ENCODE data around the gene NLN. TPM values are rescaled to one million over a fixed set of nuclear protein-coding genes. Genes with fewer than 3 reads are reported as not detected.
A peak's percentile ranks its signal among the peaks of the same experiment; 100 is the strongest.

Gene NLN
- total and polyA plus RNA-seq, 2 of the 4 experiments (the other 2 are of a cell fraction) = 19.1 to 37.1 TPM

GRCh38 chr5:65855766-65856315 lies 133.8 kb downstream of the NLN start:
- Histone ChIP-seq H3K4me2 (ENCODE audit: low read depth, low read length) (no peak overlapping the region), H3K27ac (ENCODE audit: insufficient read depth, low read length) (peak overlapping the region; percentile 95; the same call in 1 of the 2 replicates), H2AK5ac (ENCODE audit: low read depth, low read length) (peak overlapping the region; percentile 29; the same call in 1 of the 2 replicates), H3K4me1 (ENCODE audit: control insufficient read depth, insufficient read depth, low read length) (peaks cover 10% of the 10 kb centered on the region), H3K23ac (ENCODE audit: low read depth, low read length) (peak overlapping the region; percentile 79; the same call in 1 of the 2 replicates), H3K56ac (ENCODE audit: extremely low read depth, insufficient read depth, low read length) (no peak overlapping the region), H3K27me3 (ENCODE audit: control insufficient read depth, insufficient read depth, low read length) (no peaks in the 10 kb centered on the region), H3K9ac (ENCODE audit: low read depth, low read length) (peak overlapping the region; percentile 57; the same call in 1 of the 2 replicates), H3K14ac (replicated peaks; ENCODE audit: low read depth, low read length) (peak overlapping the region; percentile 79; the same call in 1 of the 2 replicates), H4K20me1 (ENCODE audit: insufficient read depth, low read length) (no peaks in the 10 kb centered on the region), H3K9me1 (ENCODE audit: insufficient read depth, low read length) (peaks cover 10% of the 10 kb centered on the region), H3K36me3 (ENCODE audit: control insufficient read depth, insufficient read depth, low read length) (no peaks in the 10 kb centered on the region), H2AFZ (replicated peaks; ENCODE audit: low read length, poor library complexity) (no peak overlapping the region), H3K79me1 (ENCODE audit: low read depth in 1 of 2, low read length in 2 of 2) (peaks cover 9 to 18% of the 10 kb centered on the region in 2 experiments; a peak in 3 of 4 replicates), H4K5ac (ENCODE audit: low read depth, low read length) (peak overlapping the region; percentile 78), H2BK20ac (ENCODE audit: low read depth, low read length) (peak overlapping the region; percentile 91; the same call in 1 of the 2 replicates), H3K4ac (ENCODE audit: low read depth, low read length) (peak overlapping the region; percentile 77), H3K9me3 (ENCODE audit: control insufficient read depth, insufficient read depth, low read length) (no peaks in the 10 kb centered on the region), H4K8ac (ENCODE audit: low read depth in 2 of 2, low read length in 2 of 2) (peak overlapping the region; percentile 30 to 66; a peak in 3 of 4 replicates), H2BK15ac (ENCODE audit: low read depth, low read length) (peak overlapping the region; percentile 72; the same call in 1 of the 3 replicates), H3K18ac (ENCODE audit: low read depth, low read length) (peak overlapping the region; percentile 95), H2AK9ac (replicated peaks; ENCODE audit: low read depth, low read length, poor library complexity) (no peak overlapping the region), H2BK5ac (ENCODE audit: low read depth, low read length, poor library complexity, severe bottlenecking) (peak overlapping the region; percentile 86), H2BK120ac (ENCODE audit: low read depth, low read length) (peak overlapping the region; percentile 78), H4K91ac (ENCODE audit: insufficient read depth, low read depth, low read length) (peak overlapping the region; percentile 69), H3K4me3 (ENCODE audit: insufficient read depth, low read depth, low read length) (no peak overlapping the region)
- in situ Hi-C loops (cut with MboI; ENCODE audit: low sequenced_read_pairs) (no loop called here), dilution Hi-C loops (cut with HindIII; ENCODE audit: low sequenced_read_pairs, unreplicated experiment) (no loop called here), intact Hi-C loops (cut with micrococcal nuclease) (no loop called here)
- no TSS peak for BruUV-seq (replicated peaks)
- no peak for DNase-seq
- no peak for TF ChIP-seq SMC3 (IDR thresholded peaks at IDR 0.05; ENCODE audit: low read depth, low read length)
- no peak for TF ChIP-seq RFX5 (IDR thresholded peaks at IDR 0.05; ENCODE audit: low read depth, low read length)
- TF ChIP-seq MAFK (IDR thresholded peaks at IDR 0.05; ENCODE audit: low read depth, low read length) = no peak
- no peak for TF ChIP-seq USF2 (IDR thresholded peaks at IDR 0.05; ENCODE audit: low read depth, low read length)
- TF ChIP-seq CTCF (conservative IDR thresholded peaks at IDR 0.05; ENCODE audit: low read depth, low read length) = no peak
- no peak for TF ChIP-seq RAD21 (IDR thresholded peaks at IDR 0.05; ENCODE audit: low read length)
- no peak for TF ChIP-seq MAZ (IDR thresholded peaks at IDR 0.05; ENCODE audit: borderline replicate concordance, low read depth, low read length)
- no peak for TF ChIP-seq RCOR1 (IDR thresholded peaks at IDR 0.05; ENCODE audit: insufficient replicate concordance, low read length)
- no peak for TF ChIP-seq ELK1 (IDR thresholded peaks at IDR 0.05; ENCODE audit: borderline replicate concordance, low read depth, low read length)
- TF ChIP-seq CHD1 (IDR thresholded peaks at IDR 0.05; ENCODE audit: low read depth, low read length) = no peak
- TF ChIP-seq BHLHE40 (IDR thresholded peaks at IDR 0.05; ENCODE audit: low read depth, low read length) = no peak
- TF ChIP-seq CEBPB (IDR thresholded peaks at IDR 0.05; ENCODE audit: low read depth, low read length) = no peak
- TF ChIP-seq NFE2L2 (IDR thresholded peaks at IDR 0.05; ENCODE audit: low read depth, low read length) = no peak
- no peak for TF ChIP-seq FOS (IDR thresholded peaks at IDR 0.05; ENCODE audit: low read depth, low read length)
- TF ChIP-seq MXI1 (IDR thresholded peaks at IDR 0.05; ENCODE audit: borderline replicate concordance, low read depth, low read length) = no peak
- no peak for TF ChIP-seq POLR2A (IDR thresholded peaks at IDR 0.05; ENCODE audit: low read depth, low read length)
- ChIA-PET POLR2A (ENCODE audit: unreplicated experiment) (no interaction called here), CTCF (interaction anchor here (0.6 kb wide), 1 partner anchor 40 kb away, joined by 6 read pairs; no protein-coding TSS in a partner anchor)
- ATAC-seq (ENCODE audit: low read depth) = no peak
